Ectodermal cell (in vitro differentiated cells): Measurements from ENCODE around the gene CCDC57.

ENCODE experiments used
- H3K27ac ChIP-seq: 2 replicates; pipeline ENCODE4 v1.7.0; 2013; ENCODE audit warnings: mild to moderate bottlenecking, low read depth, low read length; ENCODE audit not compliant: insufficient read depth, poor library complexity, severe bottlenecking
- H3K27me3 ChIP-seq: 2 replicates; pipeline ENCODE4 v1.7.0; 2013; ENCODE audit warnings: mild to moderate bottlenecking, low read length; ENCODE audit not compliant: insufficient read depth, control insufficient read depth, poor library complexity, severe bottlenecking
- H3K36me3 ChIP-seq: one replicate; pipeline ENCODE4 v1.7.0; 2013; ENCODE audit warnings: low read length; ENCODE audit not compliant: control insufficient read depth, insufficient read depth
- H3K4me1 ChIP-seq: one replicate; pipeline ENCODE4 v1.7.0; 2013; ENCODE audit warnings: low read length; ENCODE audit not compliant: control insufficient read depth, insufficient read depth
- H3K4me3 ChIP-seq: 2 replicates; pipeline ENCODE4 v1.7.0; 2013; ENCODE audit warnings: low read depth, low read length, control low read depth; ENCODE audit not compliant: insufficient read depth
- H3K9me3 ChIP-seq: 2 replicates; pipeline ENCODE4 v1.7.0; 2013; ENCODE audit warnings: mild to moderate bottlenecking, low read length, moderate library complexity; ENCODE audit not compliant: control insufficient read depth
- WGBS, 2 experiments: methylation state at CpG; one replicate each; pipeline ENCODE4 v1.1.7; 2013; ENCODE audit warnings: missing lambda C conversion rate in 2 of 2; 5-methylcytosine and 5-hydroxymethylcytosine counted together

Gene CCDC57

DNA sequence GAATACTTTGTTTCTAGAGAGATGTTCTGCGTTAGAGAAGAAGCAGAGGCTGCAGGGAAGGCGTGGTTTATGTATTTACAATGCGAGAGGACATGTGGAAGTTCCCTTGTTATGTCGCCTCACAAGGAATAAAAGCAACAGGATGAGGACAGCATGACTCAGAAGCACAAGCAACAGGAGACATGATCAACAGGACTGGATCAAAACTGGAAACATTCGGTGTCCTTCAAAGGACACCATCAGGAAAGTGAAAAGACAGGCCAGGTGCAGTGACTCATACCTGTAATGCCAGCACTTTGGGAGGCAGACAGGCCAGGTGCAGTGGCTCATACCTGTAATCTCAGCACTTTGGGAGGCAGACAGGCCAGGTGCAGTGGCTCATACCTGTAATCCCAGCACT lies 52.6 kb downstream of the CCDC57 start:
- Histone ChIP-seq H3K36me3 (peaks cover 5% of the 10 kb centered on the region), H3K4me1 (no peaks in the 10 kb centered on the region), H3K27ac (no peak overlapping the region), H3K27me3 (no peaks in the 10 kb centered on the region), H3K4me3 (no peak overlapping the region), H3K9me3 (no peaks in the 10 kb centered on the region)
- 57 to 58% methylated on average over 5 of the region's 5 CpGs for WGBS, 2 experiments

DNA sequence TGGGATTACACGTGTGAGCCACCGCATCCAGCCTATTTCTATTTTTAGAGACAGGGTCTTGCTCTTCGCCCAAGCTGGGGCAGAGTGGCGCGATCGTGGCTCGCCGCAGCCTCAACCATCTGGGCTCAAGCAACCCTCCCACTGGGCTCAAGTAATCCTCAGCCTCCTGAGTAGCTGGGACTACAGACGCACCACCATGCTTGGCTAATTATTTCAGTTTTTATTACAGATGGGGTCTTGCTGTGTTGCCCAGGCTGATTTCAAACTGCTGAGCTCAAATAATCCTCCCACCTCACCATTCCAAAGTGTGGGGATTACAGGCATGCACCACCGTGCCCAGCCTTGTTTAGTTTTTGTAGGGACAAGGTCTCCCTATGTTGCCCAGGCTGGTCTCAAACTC lies 53.8 kb downstream of the CCDC57 start:
- WGBS, 2 experiments, result 84% methylated on average over 10 of the region's 10 CpGs
- no peaks in the 10 kb centered on the region for H3K27me3 ChIP-seq
- H3K36me3 ChIP-seq, result peaks cover 5% of the 10 kb centered on the region
- H3K27ac ChIP-seq, result no peak overlapping the region
- H3K4me1 ChIP-seq, result no peaks in the 10 kb centered on the region
- no peaks in the 10 kb centered on the region for H3K9me3 ChIP-seq
- H3K4me3 ChIP-seq, result no peak overlapping the region

DNA sequence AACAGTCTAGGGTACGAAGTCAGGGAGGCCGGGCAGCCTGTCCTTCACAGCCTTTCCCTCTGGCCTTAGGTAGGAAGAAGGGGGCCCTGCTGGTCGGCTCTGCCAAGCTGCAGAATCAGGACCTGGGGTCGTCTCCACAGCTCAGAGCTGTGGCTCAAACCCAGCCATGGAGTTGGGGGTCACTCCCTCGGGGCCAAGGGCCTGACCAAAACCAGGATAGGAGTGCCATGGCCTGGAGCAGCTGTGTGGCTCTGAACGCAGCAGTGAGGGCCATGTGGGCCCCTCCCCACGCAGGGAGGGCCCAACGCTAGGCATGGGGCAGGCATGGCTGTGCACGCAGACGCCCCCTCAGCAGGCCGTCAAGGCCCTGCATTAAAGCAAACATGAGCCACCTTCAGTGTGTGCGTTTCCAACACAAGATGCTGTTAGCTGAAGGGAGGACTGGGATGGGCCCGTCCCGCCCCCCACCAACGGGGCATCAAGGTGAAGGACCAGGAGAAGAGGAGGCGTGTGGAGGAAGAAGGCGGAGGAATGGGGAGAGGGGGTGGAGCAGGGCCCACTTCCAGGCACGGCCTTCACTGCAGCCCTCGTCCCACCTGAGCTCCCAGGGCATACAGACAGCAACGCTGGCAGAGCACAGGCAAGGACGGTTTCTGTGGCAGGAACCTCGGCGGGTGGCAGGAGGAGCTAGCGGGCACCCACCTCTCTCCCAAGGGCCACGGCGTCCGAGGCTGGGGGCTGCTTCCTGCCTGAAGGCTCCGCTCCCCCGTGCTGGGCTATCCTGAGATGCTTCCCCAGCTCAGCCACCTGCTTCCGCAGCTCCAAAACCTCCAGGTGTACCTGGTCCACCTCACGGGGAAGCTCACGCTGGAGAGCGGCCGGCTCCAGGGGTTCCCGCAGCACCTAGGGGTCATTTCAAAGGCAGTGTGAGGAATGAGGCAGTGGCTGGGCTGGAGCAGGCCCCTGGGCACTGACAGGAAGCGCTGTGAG lies 55.3 kb downstream of the CCDC57 start:
- WGBS, 2 experiments, result 82 to 83% methylated on average over 36 of the region's 36 CpGs
- no peaks in the 10 kb centered on the region for H3K9me3 ChIP-seq
- H3K27ac ChIP-seq, result no peak overlapping the region
- peaks cover 5% of the 10 kb centered on the region for H3K36me3 ChIP-seq
- H3K4me3 ChIP-seq, result no peak overlapping the region
- H3K4me1 ChIP-seq, result no peaks in the 10 kb centered on the region
- no peaks in the 10 kb centered on the region for H3K27me3 ChIP-seq

DNA sequence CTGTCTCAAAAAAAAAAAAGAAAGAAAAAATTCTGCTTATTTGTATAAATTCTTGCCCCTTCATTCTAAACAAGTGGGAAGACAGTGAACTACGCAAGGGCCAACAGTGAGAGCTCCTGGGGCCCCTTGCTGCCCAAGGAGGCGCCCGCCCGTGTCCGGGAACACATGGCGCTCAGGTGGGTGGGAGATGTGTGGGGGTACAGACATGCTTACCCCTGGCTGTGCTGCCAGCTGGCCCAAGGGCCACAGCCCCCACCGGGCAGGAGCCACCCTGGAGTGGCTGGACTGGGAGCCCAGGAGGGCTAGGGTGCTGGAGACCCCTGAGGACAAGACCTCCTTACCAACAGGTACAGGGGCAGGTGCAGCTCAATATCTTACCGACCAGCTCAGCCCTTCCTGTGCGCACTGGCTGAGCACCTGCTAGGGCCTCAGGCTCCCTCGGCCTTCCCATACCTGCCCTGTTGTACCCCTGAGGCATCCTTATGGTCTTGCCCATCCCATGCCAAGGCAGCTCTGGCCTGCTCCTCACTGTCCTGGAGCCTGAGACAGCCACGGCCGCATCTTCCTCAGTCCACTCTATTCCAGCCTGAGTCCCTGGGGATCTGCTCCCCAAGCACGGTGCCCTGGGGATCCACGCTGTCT lies 56.2 kb downstream of the CCDC57 start:
- Histone ChIP-seq H3K27me3 (no peaks in the 10 kb centered on the region), H3K9me3 (no peaks in the 10 kb centered on the region)
- 96% methylated on average over 14 of the region's 14 CpGs for WGBS, 2 experiments

GRCh38 chr17:82155606-82156005 lies 57.0 kb downstream of the CCDC57 start:
- no peak overlapping the region for H3K27ac ChIP-seq
- no peak overlapping the region for H3K4me3 ChIP-seq
- H3K36me3 ChIP-seq, result no peaks in the 10 kb centered on the region
- H3K9me3 ChIP-seq, result no peaks in the 10 kb centered on the region
- 91 to 92% methylated on average over 9 of the region's 9 CpGs for WGBS, 2 experiments
- H3K27me3 ChIP-seq, result no peaks in the 10 kb centered on the region
- no peaks in the 10 kb centered on the region for H3K4me1 ChIP-seq

More for the DNA sequence above, 56.2 kb downstream of the CCDC57 start:
- no peaks in the 10 kb centered on the region for H3K4me1 ChIP-seq
- H3K4me3 ChIP-seq, result no peak overlapping the region
- peaks cover 5% of the 10 kb centered on the region for H3K36me3 ChIP-seq
- H3K27ac ChIP-seq, result no peak overlapping the region

- Histone ChIP-seq H3K4me3 (no peak overlapping the region), H3K27ac (no peak overlapping the region), H3K36me3 (no peaks in the 10 kb centered on the region), H3K27me3 (no peaks in the 10 kb centered on the region), H3K9me3 (no peaks in the 10 kb centered on the region), H3K4me1 (no peaks in the 10 kb centered on the region)
- 91 to 92% methylated on average over 27 of the region's 27 CpGs for WGBS, 2 experiments
These were observed 57.7 kb downstream of the CCDC57 start for GRCh38 chr17:82154881-82155331.

DNA sequence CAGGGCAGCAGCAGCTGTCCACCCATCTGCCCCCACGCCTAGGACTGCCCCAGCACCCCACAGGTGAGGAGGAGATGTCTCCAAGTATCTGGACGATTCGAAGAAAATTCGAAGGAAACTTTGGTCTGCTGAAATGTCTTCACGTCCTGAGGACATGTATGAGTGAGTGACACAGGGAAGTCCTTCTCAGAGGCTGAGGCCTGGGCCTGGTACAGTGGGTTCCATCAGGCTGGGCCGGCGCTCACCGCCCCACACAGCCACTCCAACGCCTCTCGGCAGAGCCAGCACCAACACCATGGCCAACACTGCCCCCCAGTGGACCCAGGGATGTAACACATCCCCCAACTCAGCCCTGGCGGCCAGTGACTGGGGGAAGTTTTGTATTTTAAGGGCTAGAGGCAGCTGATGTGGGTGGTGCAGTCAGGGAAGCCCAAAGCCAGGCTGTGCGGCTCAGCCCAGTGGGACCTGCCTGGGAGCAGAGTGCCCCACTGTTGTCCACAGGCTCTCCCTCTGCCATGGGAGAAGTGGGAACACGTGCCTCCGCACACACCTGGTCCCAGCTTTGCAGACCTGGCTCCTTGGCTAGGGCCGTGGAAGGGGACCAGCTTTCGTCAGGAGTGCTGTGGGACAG lies 58.8 kb downstream of the CCDC57 start:
- Histone ChIP-seq H3K36me3 (no peaks in the 10 kb centered on the region), H3K27ac (no peak overlapping the region), H3K9me3 (no peaks in the 10 kb centered on the region), H3K27me3 (no peaks in the 10 kb centered on the region), H3K4me3 (no peak overlapping the region), H3K4me1 (no peaks in the 10 kb centered on the region)
- 53 to 54% methylated on average over 16 of the region's 16 CpGs for WGBS, 2 experiments

DNA sequence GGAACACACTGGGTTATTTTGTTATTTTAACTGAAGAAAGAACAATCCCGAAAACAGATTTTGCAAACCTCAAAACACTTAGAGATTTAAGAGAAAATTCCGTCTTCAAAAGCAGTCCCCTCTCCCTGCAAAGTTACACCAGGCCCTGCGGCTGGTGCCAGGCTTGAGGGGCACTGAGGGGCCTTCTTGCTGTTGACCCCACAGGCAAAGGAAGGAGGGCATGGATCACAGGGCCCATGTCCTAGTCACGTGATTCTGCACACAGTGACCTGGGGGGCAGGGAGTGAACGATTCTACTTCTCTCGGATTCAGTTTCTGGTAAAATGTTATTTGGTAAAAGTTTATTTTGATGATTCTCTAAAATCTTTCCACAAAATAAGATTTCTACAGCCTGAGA lies 59.3 kb downstream of the CCDC57 start:
- no peaks in the 10 kb centered on the region for H3K4me1 ChIP-seq
- H3K9me3 ChIP-seq, result no peaks in the 10 kb centered on the region
- H3K27ac ChIP-seq, result no peak overlapping the region
- H3K27me3 ChIP-seq, result no peaks in the 10 kb centered on the region
- 93 to 95% methylated on average over 6 of the region's 6 CpGs for WGBS, 2 experiments
- H3K4me3 ChIP-seq, result no peak overlapping the region
- H3K36me3 ChIP-seq, result no peaks in the 10 kb centered on the region

DNA sequence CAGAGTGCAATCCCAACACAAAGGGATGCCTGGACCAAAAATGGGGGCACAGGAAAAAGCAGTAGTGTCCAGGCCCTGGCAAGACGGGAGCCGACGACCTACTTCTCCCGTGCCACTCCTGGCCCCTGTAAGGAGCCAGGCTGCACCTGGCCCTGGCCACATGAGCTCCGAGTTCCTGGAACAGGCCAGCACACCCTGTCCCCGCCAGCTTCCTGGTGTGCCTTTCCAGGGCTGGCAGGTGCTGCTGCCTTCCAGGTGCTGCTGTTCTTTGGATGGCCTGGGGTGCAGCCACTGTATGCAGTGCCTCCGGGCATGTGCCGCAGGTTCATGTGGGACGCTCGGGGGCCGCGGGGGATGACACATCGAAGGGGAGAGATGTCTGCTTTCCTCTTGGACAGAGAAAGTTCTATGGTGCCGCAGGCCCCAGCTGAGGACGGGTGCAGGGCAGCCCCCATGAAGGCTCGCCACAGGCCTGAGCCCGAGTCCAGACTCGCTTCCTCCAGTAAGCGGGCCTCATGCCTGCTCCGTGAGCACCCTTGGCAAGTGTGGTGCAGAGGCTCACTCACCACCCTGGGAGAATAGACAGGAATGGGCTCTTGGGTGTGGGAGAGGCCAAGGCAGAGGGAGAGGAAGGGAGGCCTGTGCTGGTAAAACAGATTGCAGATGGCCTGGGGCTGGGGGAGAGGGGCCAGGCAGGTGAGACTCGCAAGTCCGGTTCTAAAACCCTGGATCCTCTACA lies 59.9 kb downstream of the CCDC57 start:
- Histone ChIP-seq H3K27ac (no peak overlapping the region), H3K27me3 (no peaks in the 10 kb centered on the region), H3K9me3 (no peaks in the 10 kb centered on the region), H3K4me3 (no peak overlapping the region), H3K36me3 (no peaks in the 10 kb centered on the region), H3K4me1 (no peaks in the 10 kb centered on the region)
- WGBS, 2 experiments, result 83% methylated on average over 22 of the region's 22 CpGs
